Measurements from ENCODE around the gene THSD4. TPM values are rescaled to one million over a fixed set of nuclear protein-coding genes. Genes with fewer than 3 reads are reported as not detected.

THSD4 gene
- total RNA-seq, 1 experiment from 2014 or later, result 24.2 TPM

GRCh38 chr15:71226536-71227455 lies 111.5 kb downstream of the THSD4 start:
- no peak overlapping the region for H3K4me3 Mint-ChIP-seq (ENCODE audit: low read depth, unreplicated experiment)
- intact Hi-C loops (cut with micrococcal nuclease; ENCODE audit: unreplicated experiment), result no loop called here
- BruUV-seq (replicated peaks), result no TSS peak
- H3K27me3 Mint-ChIP-seq (ENCODE audit: unreplicated experiment), result no peaks in the 10 kb centered on the region
- H3K36me3 Mint-ChIP-seq (ENCODE audit: insufficient read depth, unreplicated experiment), result no peaks in the 10 kb centered on the region
- no peak overlapping the region for H3K27ac Mint-ChIP-seq (ENCODE audit: unreplicated experiment)
- no peaks in the 10 kb centered on the region for H3K4me1 Mint-ChIP-seq (ENCODE audit: low read depth, unreplicated experiment)
- CTCF ChIA-PET, result interaction anchor here (0.6 kb wide), 1 partner anchor 624 kb away, joined by 11 read pairs; no protein-coding TSS in a partner anchor
- no peak for DNase-seq
- no peaks in the 10 kb centered on the region for H3K9me3 Mint-ChIP-seq (ENCODE audit: low read depth, unreplicated experiment)
- no peak for TF ChIP-seq CTCF (IDR thresholded peaks at IDR 0.05; ENCODE audit: unreplicated experiment)

DNA sequence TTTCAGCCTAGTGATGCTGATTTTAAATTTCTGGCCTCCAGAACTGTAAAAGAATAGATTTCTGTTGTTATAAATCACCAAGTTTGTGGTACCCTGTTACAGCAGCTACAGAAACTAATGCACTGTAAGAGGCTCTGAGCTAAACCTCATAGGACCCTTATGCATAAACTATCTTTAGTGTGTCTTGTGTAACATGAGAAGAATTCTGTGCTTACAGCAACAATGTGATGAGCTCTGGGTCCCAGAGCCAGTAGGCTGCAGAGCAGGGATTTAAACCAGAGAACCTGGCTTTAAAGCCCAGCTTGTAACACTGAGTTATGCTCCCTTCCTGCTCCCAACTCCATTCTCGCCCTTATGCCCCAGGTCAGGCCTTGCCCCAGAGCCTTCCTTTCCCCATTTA lies 113.1 kb downstream of the THSD4 start:
- no TSS peak for BruUV-seq (replicated peaks)
- TF ChIP-seq CTCF (IDR thresholded peaks at IDR 0.05; ENCODE audit: unreplicated experiment), result no peak
- Mint-ChIP-seq H3K36me3 (ENCODE audit: insufficient read depth, unreplicated experiment) (no peaks in the 10 kb centered on the region), H3K27ac (ENCODE audit: unreplicated experiment) (no peak overlapping the region), H3K4me1 (ENCODE audit: low read depth, unreplicated experiment) (no peaks in the 10 kb centered on the region), H3K9me3 (ENCODE audit: low read depth, unreplicated experiment) (no peaks in the 10 kb centered on the region), H3K27me3 (ENCODE audit: unreplicated experiment) (no peaks in the 10 kb centered on the region), H3K4me3 (ENCODE audit: low read depth, unreplicated experiment) (no peak overlapping the region)
- CTCF ChIA-PET, result interaction anchor here (0.6 kb wide), 2 partner anchors 42 to 242 kb away, joined by 3 read pairs; no protein-coding TSS in a partner anchor
- intact Hi-C loops (cut with micrococcal nuclease; ENCODE audit: unreplicated experiment), result no loop called here
- DNase-seq, result no peak

- no peaks in the 10 kb centered on the region for H3K4me1 Mint-ChIP-seq (ENCODE audit: low read depth, unreplicated experiment)
- H3K36me3 Mint-ChIP-seq (ENCODE audit: insufficient read depth, unreplicated experiment), result no peaks in the 10 kb centered on the region
- H3K27me3 Mint-ChIP-seq (ENCODE audit: unreplicated experiment), result no peaks in the 10 kb centered on the region
- no peak for TF ChIP-seq CTCF (IDR thresholded peaks at IDR 0.05; ENCODE audit: unreplicated experiment)
- intact Hi-C loops (cut with micrococcal nuclease; ENCODE audit: unreplicated experiment), result no loop called here
- H3K9me3 Mint-ChIP-seq (ENCODE audit: low read depth, unreplicated experiment), result no peaks in the 10 kb centered on the region
- CTCF ChIA-PET, result no interaction called here
- no peak overlapping the region for H3K27ac Mint-ChIP-seq (ENCODE audit: unreplicated experiment)
- no peak overlapping the region for H3K4me3 Mint-ChIP-seq (ENCODE audit: low read depth, unreplicated experiment)
- BruUV-seq (replicated peaks), result no TSS peak
- no peak for DNase-seq
Observed at GRCh38 chr15:71230303-71230702, 115.0 kb downstream of the THSD4 start.

- BruUV-seq (replicated peaks), result no TSS peak
- no peaks in the 10 kb centered on the region for H3K27me3 Mint-ChIP-seq (ENCODE audit: unreplicated experiment)
- H3K36me3 Mint-ChIP-seq (ENCODE audit: insufficient read depth, unreplicated experiment), result no peaks in the 10 kb centered on the region
- no peak for TF ChIP-seq CTCF (IDR thresholded peaks at IDR 0.05; ENCODE audit: unreplicated experiment)
- H3K4me1 Mint-ChIP-seq (ENCODE audit: low read depth, unreplicated experiment), result peaks cover 3% of the 10 kb centered on the region
- no peaks in the 10 kb centered on the region for H3K9me3 Mint-ChIP-seq (ENCODE audit: low read depth, unreplicated experiment)
- H3K4me3 Mint-ChIP-seq (ENCODE audit: low read depth, unreplicated experiment), result no peak overlapping the region
- no peak for DNase-seq
- no peak overlapping the region for H3K27ac Mint-ChIP-seq (ENCODE audit: unreplicated experiment)
- intact Hi-C loops (cut with micrococcal nuclease; ENCODE audit: unreplicated experiment), result no loop called here
- CTCF ChIA-PET, result no interaction called here
Observed at GRCh38 chr15:71231758-71232157, 116.5 kb downstream of the THSD4 start.
